K562 (cell line): Measurements from ENCODE around the gene KRTAP13-4. TPM values are rescaled to one million over a fixed set of nuclear protein-coding genes. Genes with fewer than 3 reads are reported as not detected.

Experiments used
- BRCA1 ChIP-seq, 2 experiments: fragments of 450-650 bp in 1 of 2; sonication (generic) in 1 of 2; formaldehyde crosslinking in 1 of 2; IDR thresholded peaks; 2 replicates each; pipeline versions ENCODE4 v1.5.0 to v1.6.1; 2017 to 2020; ENCODE audit warnings: mild to moderate bottlenecking in 1 of 2, missing genetic modification reagents in 1 of 2
- CBX8 ChIP-seq: fragments of 200-600 bp; sonication (generic); IDR thresholded peaks from 2 replicates; pipeline ENCODE4 v1.6.1; 2012; ENCODE audit warnings: borderline replicate concordance, mixed run types, low read depth, mild to moderate bottlenecking, moderate library complexity, mixed read lengths, low read length, control low read depth, inconsistent platforms; ENCODE audit not compliant: poor library complexity, severe bottlenecking; ENCODE audit errors: extremely low read depth
- DIDO1 ChIP-seq: fragments of 450-650 bp; IDR thresholded peaks from 2 replicates; pipeline ENCODE4 v1.6.1; 2016; ENCODE audit warnings: low read depth, missing biosample characterization, missing genetic modification characterization
- FOXM1 ChIP-seq, 2 experiments: fragments of 450-650 bp in 1 of 2; sonication (generic) in 1 of 2; formaldehyde crosslinking in 1 of 2; IDR thresholded peaks; 2 replicates each; pipeline versions ENCODE4 v1.6.1 to v1.9.0; 2017 to 2022; ENCODE audit warnings: low read depth in 2 of 2, mild to moderate bottlenecking in 2 of 2, missing genetic modification reagents in 1 of 2, moderate library complexity in 1 of 2
- MYBL2 ChIP-seq, 2 experiments: fragments of 450-650 bp in 1 of 2; sonication (generic) in 1 of 2; formaldehyde crosslinking in 1 of 2; IDR thresholded peaks; 2 replicates each; pipeline versions ENCODE4 v1.6.1 to v1.8.1; 2017 to 2022; ENCODE audit warnings: borderline replicate concordance in 1 of 2, inconsistent platforms in 1 of 2, low read depth in 1 of 2, mild to moderate bottlenecking in 1 of 2, missing genetic modification reagents in 1 of 2, moderate library complexity in 1 of 2
- TOE1 ChIP-seq, 2 experiments: fragments of 450-650 bp in 1 of 2; sonication (generic) in 1 of 2; formaldehyde crosslinking in 1 of 2; IDR thresholded peaks; 2 replicates each; pipeline versions ENCODE4 v1.7.1 to v1.8.0; 2016 to 2022; ENCODE audit warnings: borderline replicate concordance in 2 of 2, mild to moderate bottlenecking in 2 of 2, antibody characterized with exemption in 1 of 2, inconsistent platforms in 1 of 2, low read depth in 1 of 2, missing genetic modification reagents in 1 of 2, moderate library complexity in 1 of 2
- ZNF165 ChIP-seq: fragments of 250-450 bp; sonication (Bioruptor Pico); IDR thresholded peaks from 2 replicates; pipeline ENCODE4 v1.4.0; 2020; ENCODE audit warnings: borderline replicate concordance
- ZNF717 ChIP-seq: fragments of 250-450 bp; sonication (Bioruptor Pico); IDR thresholded peaks from 2 replicates; pipeline ENCODE4 v1.5.0; 2021
- ZNF778 ChIP-seq: fragments of 450-650 bp; formaldehyde crosslinking; IDR thresholded peaks from 2 replicates; pipeline ENCODE4 v1.4.0; 2020; ENCODE audit warnings: mild to moderate bottlenecking, moderate library complexity
- polyA plus RNA-seq, 8 experiments: library from polyadenylated mRNA; depleted of rRNA in 4 of 8; stranded (reverse) in 5 of 8; unstranded in 3 of 8; fragments of >200 nt; fragmentation: Nextera tagmentation in 2 of 8; fragmentation: Illumina TruSeq in 1 of 8; extraction: Ambion mirVana in 2 of 8; extraction: Trizol in 1 of 8; gene quantifications; 2 replicates each; pipeline versions ENCODE4 v1.2.1 to v1.2.3, GENCODE V29; 2011 to 2014; ENCODE audit warnings: inconsistent platforms in 1 of 8, missing spikeins in 1 of 8
- total RNA-seq, 7 experiments: library from RNA; depleted of rRNA in 6 of 7; stranded (reverse); fragments of >200 nt in 6 of 7; fragmentation: Illumina TruSeq in 2 of 7; extraction: Trizol in 2 of 7; gene quantifications; 2 replicates each; pipeline versions ENCODE4 v1.2.1 to v1.2.3, GENCODE V29; 2011 to 2021; ENCODE audit warnings: low replicate concordance in 1 of 7
- TF ChIP-seq, protein P1 (sequence below), 3 experiments: IDR thresholded peaks in 2 of 3; conservative IDR thresholded peaks in 1 of 3; 2 replicates each; pipeline ENCODE4 v1.5.1; 2011 to 2012; ENCODE audit warnings: low read length in 3 of 3, mild to moderate bottlenecking in 3 of 3, control low read depth in 2 of 3, improper control_type of control experiment in 1 of 3, inconsistent platforms in 1 of 3, low read depth in 1 of 3, mixed read lengths in 1 of 3, moderate library complexity in 1 of 3; ENCODE audit not compliant: insufficient read depth in 2 of 3
- TF ChIP-seq, protein P2 (sequence below): IDR thresholded peaks from 2 replicates; pipeline ENCODE4 v1.6.1; 2016; ENCODE audit warnings: missing genetic modification characterization, missing compliant biosample characterization

Gene KRTAP13-4
- total and polyA plus RNA-seq, 9 of the 15 experiments (the other 6 are each of a cell fraction or from before 2014, with no cell fraction given) = not detected

DNA sequence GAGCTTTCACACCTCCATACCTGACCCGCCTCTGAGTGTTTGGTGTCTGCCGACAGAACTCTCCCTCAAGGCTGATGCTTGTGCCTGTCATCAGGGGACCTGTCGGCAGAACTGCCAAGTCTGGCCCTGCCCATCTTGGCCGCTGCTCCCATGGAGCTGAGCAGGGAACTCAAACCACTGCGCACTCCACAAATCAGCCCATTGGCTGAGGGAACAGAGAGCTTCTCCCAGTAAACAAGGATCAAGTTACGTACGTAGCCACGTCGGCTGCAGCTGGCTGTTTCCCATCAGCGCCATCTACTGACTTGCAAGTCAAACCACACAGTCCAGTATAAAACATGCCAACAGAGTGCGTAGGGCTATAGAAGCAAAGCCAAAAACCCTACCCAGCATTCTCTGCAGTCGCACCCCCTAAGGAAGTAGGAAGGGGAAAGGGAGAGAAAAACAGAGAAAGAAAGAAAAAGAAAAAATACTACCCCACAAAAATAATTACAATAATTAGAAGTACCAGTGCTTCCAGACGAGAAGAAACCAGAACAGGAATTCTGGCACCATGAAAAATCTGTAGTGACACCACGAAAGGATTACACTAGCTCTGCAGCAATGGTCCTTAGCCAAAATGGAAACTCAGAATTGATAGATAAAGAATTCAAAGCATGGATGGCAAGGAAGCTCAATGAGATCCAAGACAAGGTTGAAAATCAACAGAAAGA, 21.1 kb upstream of the KRTAP13-4 start (continued):
- TF ChIP-seq, protein P1, sequence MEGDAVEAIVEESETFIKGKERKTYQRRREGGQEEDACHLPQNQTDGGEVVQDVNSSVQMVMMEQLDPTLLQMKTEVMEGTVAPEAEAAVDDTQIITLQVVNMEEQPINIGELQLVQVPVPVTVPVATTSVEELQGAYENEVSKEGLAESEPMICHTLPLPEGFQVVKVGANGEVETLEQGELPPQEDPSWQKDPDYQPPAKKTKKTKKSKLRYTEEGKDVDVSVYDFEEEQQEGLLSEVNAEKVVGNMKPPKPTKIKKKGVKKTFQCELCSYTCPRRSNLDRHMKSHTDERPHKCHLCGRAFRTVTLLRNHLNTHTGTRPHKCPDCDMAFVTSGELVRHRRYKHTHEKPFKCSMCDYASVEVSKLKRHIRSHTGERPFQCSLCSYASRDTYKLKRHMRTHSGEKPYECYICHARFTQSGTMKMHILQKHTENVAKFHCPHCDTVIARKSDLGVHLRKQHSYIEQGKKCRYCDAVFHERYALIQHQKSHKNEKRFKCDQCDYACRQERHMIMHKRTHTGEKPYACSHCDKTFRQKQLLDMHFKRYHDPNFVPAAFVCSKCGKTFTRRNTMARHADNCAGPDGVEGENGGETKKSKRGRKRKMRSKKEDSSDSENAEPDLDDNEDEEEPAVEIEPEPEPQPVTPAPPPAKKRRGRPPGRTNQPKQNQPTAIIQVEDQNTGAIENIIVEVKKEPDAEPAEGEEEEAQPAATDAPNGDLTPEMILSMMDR (IDR thresholded peaks at IDR 0.05 in 2 of 3, conservative IDR thresholded peaks at IDR 0.05 in 1 of 3; ENCODE audit: insufficient read depth in 2 of 3, low read depth in 1 of 3, low read length in 3 of 3) = peak; percentile 29 to 39 (median 38); a peak in 4 of 6 replicates
- TF ChIP-seq FOXM1 (IDR thresholded peaks at IDR 0.05; ENCODE audit: low read depth) (no peak), FOXM1 (CRISPR knock-in tag; IDR thresholded peaks at IDR 0.05; ENCODE audit: low read depth) (no peak), BRCA1 (IDR thresholded peaks at IDR 0.05) (no peak), BRCA1 (CRISPR knock-in tag; IDR thresholded peaks at IDR 0.05) (no peak), ZNF717 (CRISPR knock-in tag) (no peak), CBX8 (no peak), ZNF165 (CRISPR knock-in tag) (no peak), DIDO1 (tag) (no peak), TOE1 (IDR thresholded peaks at IDR 0.05; ENCODE audit: borderline replicate concordance) (no peak), TOE1 (CRISPR knock-in tag; IDR thresholded peaks at IDR 0.05; ENCODE audit: borderline replicate concordance, low read depth) (no peak), MYBL2 (IDR thresholded peaks at IDR 0.05; ENCODE audit: low read depth) (no peak), MYBL2 (CRISPR knock-in tag; IDR thresholded peaks at IDR 0.05; ENCODE audit: borderline replicate concordance) (no peak), ZNF778 (CRISPR knock-in tag) (no peak)
- TF ChIP-seq, protein P2, sequence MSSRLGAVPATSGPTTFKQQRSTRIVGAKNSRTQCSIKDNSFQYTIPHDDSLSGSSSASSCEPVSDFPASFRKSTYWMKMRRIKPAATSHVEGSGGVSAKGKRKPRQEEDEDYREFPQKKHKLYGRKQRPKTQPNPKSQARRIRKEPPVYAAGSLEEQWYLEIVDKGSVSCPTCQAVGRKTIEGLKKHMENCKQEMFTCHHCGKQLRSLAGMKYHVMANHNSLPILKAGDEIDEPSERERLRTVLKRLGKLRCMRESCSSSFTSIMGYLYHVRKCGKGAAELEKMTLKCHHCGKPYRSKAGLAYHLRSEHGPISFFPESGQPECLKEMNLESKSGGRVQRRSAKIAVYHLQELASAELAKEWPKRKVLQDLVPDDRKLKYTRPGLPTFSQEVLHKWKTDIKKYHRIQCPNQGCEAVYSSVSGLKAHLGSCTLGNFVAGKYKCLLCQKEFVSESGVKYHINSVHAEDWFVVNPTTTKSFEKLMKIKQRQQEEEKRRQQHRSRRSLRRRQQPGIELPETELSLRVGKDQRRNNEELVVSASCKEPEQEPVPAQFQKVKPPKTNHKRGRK (tag) = no peak
- TF ChIP-seq, all 486 proteins: peak for 3
